H1 (cell line): ENCODE measurements around the gene SLC1A7. TPM values are rescaled to one million over a fixed set of nuclear protein-coding genes. Genes with fewer than 3 reads are reported as not detected.
A peak's percentile ranks its signal among the peaks of the same experiment; 100 is the strongest.

ENCODE experiments used
- CTCF ChIA-PET: fragments of 300-600 bp; sonication (Branson Sonifier 250); formaldehyde crosslinking; loops from one replicate; lab custom pipeline; 2021; ENCODE audit not compliant: partially characterized antibody; lab: Charles Lee
- POLR2A ChIA-PET: fragments of 300-600 bp; sonication (Branson Sonifier 250); formaldehyde crosslinking; loops from one replicate; lab custom pipeline; 2021; ENCODE audit warnings: inconsistent platforms; ENCODE audit not compliant: partially characterized antibody; lab: Charles Lee
- DNase-seq, 2 experiments: peaks; one replicate each; pipeline versions ENCODE4 v3.0.0 to v3.0.0-alpha.2; 2010 to 2022; ENCODE audit warnings: low spot score in 2 of 2, low read depth in 1 of 2, mixed read lengths in 1 of 2
- FAIRE-seq: peaks from 2 replicates; lab custom pipeline; 2011; peaks lifted over from hg19 to GRCh38; lab: Jason Lieb, UNC
- H2AFZ ChIP-seq: 2 replicates; pipeline ENCODE4 v1.8.1; 2012; ENCODE audit warnings: low read length, inconsistent platforms
- H2AK5ac ChIP-seq: 2 replicates; pipeline ENCODE4 v1.6.1; 2013; ENCODE audit warnings: low read depth, low read length
- H2BK120ac ChIP-seq: replicated peaks from 2 replicates; pipeline ENCODE3; 2013; ENCODE audit warnings: low read depth, low read length, inconsistent platforms
- H2BK12ac ChIP-seq: 2 replicates; pipeline ENCODE4 v1.6.1; 2013; ENCODE audit warnings: low read depth, low read length
- H2BK15ac ChIP-seq: 2 replicates; pipeline ENCODE4 v1.6.1; 2013; ENCODE audit warnings: low read length
- H2BK20ac ChIP-seq: 2 replicates; pipeline ENCODE4 v1.6.1; 2013; ENCODE audit warnings: low read length
- H2BK5ac ChIP-seq: 2 replicates; pipeline ENCODE4 v1.6.1; 2013; ENCODE audit warnings: low read depth, low read length
- H3K14ac ChIP-seq: 2 replicates; pipeline ENCODE4 v1.6.1; 2013; ENCODE audit warnings: inconsistent platforms; ENCODE audit not compliant: insufficient read length
- H3K18ac ChIP-seq: 2 replicates; pipeline ENCODE4 v1.6.1; 2013; ENCODE audit warnings: low read length; ENCODE audit errors: extremely low read depth
- H3K23ac ChIP-seq: 2 replicates; pipeline ENCODE4 v1.6.1; 2013; ENCODE audit warnings: inconsistent platforms; ENCODE audit not compliant: insufficient read length
- H3K23me2 ChIP-seq: 2 replicates; pipeline ENCODE4 v1.6.1; 2013; ENCODE audit warnings: low read depth, low read length
- H3K27ac ChIP-seq: 2 replicates; pipeline ENCODE4 v1.6.1; 2011; ENCODE audit warnings: low read depth, low read length, inconsistent platforms
- H3K27me3 ChIP-seq, 4 experiments: replicated peaks in 1 of 4; 1 replicate in 1 of 4; 2 replicates in 3 of 4; pipeline versions ENCODE4 v1.6.1 to v1.8.1; 2011 to 2013; ENCODE audit warnings: low read length in 3 of 4, mild to moderate bottlenecking in 3 of 4, inconsistent platforms in 2 of 4, mixed read lengths in 2 of 4, moderate library complexity in 1 of 4; ENCODE audit not compliant: control insufficient read depth in 3 of 4, insufficient read depth in 3 of 4; ENCODE audit errors: extremely low read depth in 1 of 4
- H3K36me3 ChIP-seq, 4 experiments: 2 replicates each; pipeline versions ENCODE4 v1.6.1 to v1.8.1; 2011 to 2013; ENCODE audit warnings: mild to moderate bottlenecking in 4 of 4, low read length in 3 of 4, moderate library complexity in 2 of 4, control low read depth in 1 of 4, inconsistent platforms in 1 of 4; ENCODE audit not compliant: insufficient read depth in 4 of 4, control insufficient read depth in 2 of 4
- H3K4ac ChIP-seq: replicated peaks from 2 replicates; pipeline ENCODE3; 2013; ENCODE audit warnings: low read length, low read depth, mixed read lengths, inconsistent platforms; ENCODE audit not compliant: insufficient read length
- H3K4me1 ChIP-seq, 4 experiments: replicated peaks in 1 of 4; 1 replicate in 1 of 4; 2 replicates in 3 of 4; pipeline versions ENCODE4 v1.6.1 to v1.8.1; 2011 to 2013; ENCODE audit warnings: low read length in 3 of 4, inconsistent platforms in 2 of 4, mixed read lengths in 1 of 4; ENCODE audit not compliant: insufficient read depth in 4 of 4, control insufficient read depth in 3 of 4
- H3K4me2 ChIP-seq, 2 experiments: 2 replicates each; pipeline versions ENCODE4 v1.6.1 to v1.8.1; 2011 to 2013; ENCODE audit warnings: low read depth in 2 of 2, low read length in 2 of 2, control low read depth in 1 of 2, inconsistent platforms in 1 of 2, mild to moderate bottlenecking in 1 of 2; ENCODE audit not compliant: insufficient read depth in 1 of 2
- H3K4me3 ChIP-seq, 4 experiments: fragments of 200-600, 300-600 bp in 1 of 4; sonication (generic), shearing (Covaris generic), sonication (Bioruptor Twin) in 1 of 4; 2 replicates each; pipeline versions ENCODE4 v1.5.1 to v1.8.1; 2011 to 2016; ENCODE audit warnings: low read length in 4 of 4, low read depth in 3 of 4, control low read depth in 2 of 4, inconsistent platforms in 2 of 4, mild to moderate bottlenecking in 2 of 4, mixed read lengths in 1 of 4, moderate library complexity in 1 of 4; ENCODE audit not compliant: insufficient read depth in 2 of 4; ENCODE audit errors: extremely low read depth in 1 of 4
- H3K56ac ChIP-seq: replicated peaks from 2 replicates; pipeline ENCODE3; 2013; ENCODE audit warnings: low read depth, mild to moderate bottlenecking, mixed read lengths, low read length, inconsistent platforms; ENCODE audit not compliant: insufficient read length
- H3K79me1 ChIP-seq: 2 replicates; pipeline ENCODE4 v1.6.1; 2013; ENCODE audit warnings: low read depth, low read length, control low read depth
- H3K79me2 ChIP-seq, 2 experiments: 2 replicates each; pipeline versions ENCODE4 v1.6.1 to v1.8.1; 2012 to 2013; ENCODE audit warnings: low read length in 2 of 2, mild to moderate bottlenecking in 2 of 2, inconsistent platforms in 1 of 2; ENCODE audit not compliant: insufficient read depth in 2 of 2, control insufficient read depth in 1 of 2
- H3K9ac ChIP-seq, 4 experiments: replicated peaks in 1 of 4; 1 replicate in 1 of 4; 2 replicates in 3 of 4; pipeline versions ENCODE4 v1.6.1 to v1.8.1; 2011 to 2013; ENCODE audit warnings: low read depth in 3 of 4, low read length in 3 of 4, control low read depth in 2 of 4, mild to moderate bottlenecking in 2 of 4, moderate library complexity in 2 of 4, inconsistent platforms in 1 of 4; ENCODE audit errors: extremely low read depth in 1 of 4
- H3K9me3 ChIP-seq, 2 experiments: 2 replicates each; pipeline versions ENCODE4 v1.6.1 to v1.8.1; 2012 to 2013; ENCODE audit warnings: mild to moderate bottlenecking in 2 of 2, moderate library complexity in 2 of 2, control low read depth in 1 of 2, inconsistent platforms in 1 of 2, low read depth in 1 of 2, low read length in 1 of 2, mixed read lengths in 1 of 2; ENCODE audit not compliant: insufficient read depth in 2 of 2
- H4K20me1 ChIP-seq, 2 experiments: replicated peaks in 1 of 2; 2 replicates each; pipeline versions ENCODE3 to v1.8.1; 2011 to 2013; ENCODE audit warnings: inconsistent platforms in 2 of 2, low read length in 2 of 2, mild to moderate bottlenecking in 1 of 2; ENCODE audit not compliant: insufficient read depth in 2 of 2, control insufficient read depth in 1 of 2
- H4K5ac ChIP-seq: 2 replicates; pipeline ENCODE4 v1.6.1; 2013; ENCODE audit warnings: low read length, low read depth, mixed read lengths, inconsistent platforms; ENCODE audit not compliant: insufficient read length
- H4K8ac ChIP-seq: 2 replicates; pipeline ENCODE4 v1.8.0; 2013; ENCODE audit warnings: mild to moderate bottlenecking, moderate library complexity, low read length, inconsistent platforms; ENCODE audit not compliant: insufficient read depth; ENCODE audit errors: extremely low read depth
- H4K91ac ChIP-seq: replicated peaks from 2 replicates; pipeline ENCODE3; 2013; ENCODE audit warnings: low read length, mixed read lengths, inconsistent platforms; ENCODE audit not compliant: insufficient read length
- ASH2L ChIP-seq: fragments of 200-600, 300-600 bp; sonication (generic); IDR thresholded peaks from one replicate; pipeline ENCODE4 v1.7.1; 2017; ENCODE audit warnings: low read length
- RAD21 ChIP-seq, 2 experiments: IDR thresholded peaks in 1 of 2; conservative IDR thresholded peaks in 1 of 2; 2 replicates each; pipeline ENCODE4 v1.6.1; 2011; ENCODE audit warnings: low read depth in 2 of 2, low read length in 2 of 2, improper control_type of control experiment in 1 of 2, inconsistent platforms in 1 of 2, mild to moderate bottlenecking in 1 of 2, moderate library complexity in 1 of 2
- ZNF274 ChIP-seq: IDR thresholded peaks from 2 replicates; pipeline ENCODE4 v1.7.0; 2012; ENCODE audit warnings: low read length, borderline replicate concordance; ENCODE audit errors: extremely low read depth
- WGBS, 2 experiments: shearing (Covaris generic) in 1 of 2; methylation state at CpG; one replicate each; pipeline versions ENCODE4 v1.1.6 to v1.1.7; 2013 to 2015; ENCODE audit warnings: low lambda C conversion rate in 2 of 2, mixed read lengths in 2 of 2, inconsistent platforms in 1 of 2, low coverage in 1 of 2, missing lambda C conversion rate in 1 of 2; ENCODE audit not compliant: insufficient replicate concordance in 2 of 2, insufficient coverage in 1 of 2, insufficient read length in 1 of 2; ENCODE audit errors: extremely low coverage in 1 of 2, missing lambda C conversion rate in 1 of 2; 5-methylcytosine and 5-hydroxymethylcytosine counted together
- polyA plus RNA-seq, 7 experiments: library from polyadenylated mRNA; depleted of rRNA in 3 of 7; stranded (reverse) in 5 of 7; unstranded in 2 of 7; fragments of >200 nt in 5 of 7; fragments of 200-250 nt in 2 of 7; gene quantifications; 1 replicate in 5 of 7; 2 replicates in 1 of 7; 4 replicates in 1 of 7; pipeline versions ENCODE4 v1.2.1 to v1.2.3, GENCODE V29; 2011 to 2013; ENCODE audit warnings: missing spikeins in 2 of 7, mixed read lengths in 2 of 7
- total RNA-seq: library from RNA; stranded (reverse); fragmentation: NEBNext Ultra II Directional; extraction: Animal tissue kit (Norgen Biotek cat#: 25700); gene quantifications from 2 replicates; pipeline ENCODE4 v1.2.1, GENCODE V29; 2021
- TF ChIP-seq, protein P1 (sequence below): IDR thresholded peaks from 2 replicates; pipeline ENCODE4 v1.6.1; 2012; ENCODE audit warnings: inconsistent platforms

SLC1A7 gene
- total and polyA plus RNA-seq, 2 of the 8 experiments (the other 6 are each of a cell fraction or from before 2014, with no cell fraction given): not detected

- Histone ChIP-seq H3K14ac (no peak overlapping the region), H4K8ac (no peak overlapping the region), H2AFZ (no peak overlapping the region), H3K4ac (no peak overlapping the region), H3K4me3 (no peak overlapping the region), H3K27ac (no peak overlapping the region), H3K36me3 (no peaks in the 10 kb centered on the region), H3K79me1 (no peaks in the 10 kb centered on the region), H2BK120ac (no peak overlapping the region), H4K5ac (no peak overlapping the region), H4K91ac (no peak overlapping the region), H3K56ac (no peak overlapping the region), H3K4me1 (no peaks in the 10 kb centered on the region; a peak in 1 of 7 replicates), H3K9ac (no peak overlapping the region), H3K18ac (no peak overlapping the region), H2BK12ac (no peak overlapping the region; the same call in 1 of the 2 replicates), H3K4me2 (no peak overlapping the region), H2BK20ac (no peak overlapping the region), H3K23me2 (no peaks in the 10 kb centered on the region), H3K23ac (no peak overlapping the region), H3K27me3 (no peaks in the 10 kb centered on the region; a peak in 1 of 7 replicates), H4K20me1 (no peaks in the 10 kb centered on the region), H3K79me2 (no peaks in the 10 kb centered on the region), H2BK5ac (no peak overlapping the region), H2BK15ac (no peak overlapping the region), H2AK5ac (no peak overlapping the region), H3K9me3 (no peaks in the 10 kb centered on the region)
- DNase-seq (no peak), FAIRE-seq (no peak)
- ChIA-PET POLR2A (interaction anchor here (1.4 kb wide), 1 partner anchor 66 kb away, joined by 3 read pairs; no protein-coding TSS in a partner anchor), CTCF (interaction anchor here (0.6 to 4.3 kb wide), 30 partner anchors 10 to 1456 kb away, joined by 3 to 51 read pairs (median 4); partner anchors contain the start of genes CPT2, ECHDC2 and PODN)
- TF ChIP-seq, protein P1, sequence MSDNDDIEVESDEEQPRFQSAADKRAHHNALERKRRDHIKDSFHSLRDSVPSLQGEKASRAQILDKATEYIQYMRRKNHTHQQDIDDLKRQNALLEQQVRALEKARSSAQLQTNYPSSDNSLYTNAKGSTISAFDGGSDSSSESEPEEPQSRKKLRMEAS: no peak
- TF ChIP-seq ASH2L: no peak
- peak in 1 of 2 experiments; percentile 25; a peak in 1 of 4 replicates for TF ChIP-seq RAD21 (IDR thresholded peaks at IDR 0.05 in 1 of 2, conservative IDR thresholded peaks at IDR 0.05 in 1 of 2; ENCODE audit: low read depth in 2 of 2, low read length in 2 of 2)
- TF ChIP-seq ZNF274: no peak
- 83% methylated on average over 3 of the region's 3 CpGs; no CpG with 5 or more reads in 1 of the 2 experiments for WGBS, 2 experiments
Measured at GRCh38 chr1:53186533-53186932, 44.1 kb upstream of the SLC1A7 start.
